GM13976 (cell line): Measurements from ENCODE around the gene OSTM1.
A peak's percentile ranks its signal among the peaks of the same experiment; 100 is the strongest.

ENCODE experiments used
- DNase-seq: peaks from one replicate; pipeline ENCODE4 v3.0.0; 2012; ENCODE audit warnings: low spot score
- CTCF ChIP-seq: IDR thresholded peaks from 2 replicates; pipeline ENCODE4 v1.5.1; 2012; ENCODE audit warnings: borderline replicate concordance, mild to moderate bottlenecking; ENCODE audit not compliant: insufficient read depth; ENCODE audit errors: extremely low read depth, missing control alignments, control extremely low read depth
- in situ Hi-C: fragments of 300-500 bp; cut with MboI; formaldehyde crosslinking; loops from one replicate; pipeline ENCODE4 v1.12.0; 2022; ENCODE audit warnings: low sequenced_read_pairs, mixed read lengths, inconsistent platforms; ENCODE audit not compliant: unreplicated experiment

Gene OSTM1

GRCh38 chr6:108074359-108075144 is at the start of gene OSTM1:
Gene OSTM1 (minus strand): TSS chr6:108074741. CDS start chr6:108074651, 90 bp downstream.
- no peak for TF ChIP-seq CTCF
- DNase-seq, result peak; percentile 99

GRCh38 chr6:108123946-108124345 is 49.4 kb upstream of the OSTM1 start:
- no peak for TF ChIP-seq CTCF
- in situ Hi-C loops, result loop anchor here (25.0 kb wide), 1 partner anchor 363 kb away; no protein-coding TSS in a partner anchor
- no peak for DNase-seq

More at GRCh38 chr6:108074359-108075144, at the start of gene OSTM1:
- in situ Hi-C loops, result no loop called here

GRCh38 chr6:108123481-108123929 is 49.0 kb upstream of the OSTM1 start:
- no peak for TF ChIP-seq CTCF
- DNase-seq, result no peak
- in situ Hi-C loops, result loop anchor here (25.0 kb wide), 1 partner anchor 364 kb away; no protein-coding TSS in a partner anchor

- in situ Hi-C loops, result loop anchor here (25.0 kb wide), 1 partner anchor 366 kb away; no protein-coding TSS in a partner anchor
- TF ChIP-seq CTCF, result no peak
- no peak for DNase-seq
Measured at GRCh38 chr6:108121612-108122011, 47.1 kb upstream of the OSTM1 start.

- no peak for DNase-seq
- TF ChIP-seq CTCF, result no peak
- in situ Hi-C loops, result loop anchor here (25.0 kb wide), 1 partner anchor 367 kb away; no protein-coding TSS in a partner anchor
Measured at GRCh38 chr6:108120311-108120710, 45.8 kb upstream of the OSTM1 start.

GRCh38 chr6:108119769-108120141 is 45.2 kb upstream of the OSTM1 start:
- no peak for DNase-seq
- in situ Hi-C loops, result loop anchor here (25.0 kb wide), 1 partner anchor 368 kb away; no protein-coding TSS in a partner anchor
- no peak for TF ChIP-seq CTCF
